Measurements from ENCODE around the gene TMEM19. TPM values are rescaled to one million over a fixed set of nuclear protein-coding genes. Genes with fewer than 3 reads are reported as not detected.

Gene TMEM19
- total RNA-seq, 1 donor from 2014 or later = 25.8 TPM

GRCh38 chr12:71726548-71726947, 40.7 kb downstream of the TMEM19 start:
- Histone ChIP-seq H3K4me1 (ENCODE audit: insufficient read depth, low read length) (peaks cover 5% of the 10 kb centered on the region), H3K79me2 (ENCODE audit: insufficient read depth, low read length) (no peaks in the 10 kb centered on the region), H3K36me3 (ENCODE audit: insufficient read depth, low read length) (no peaks in the 10 kb centered on the region), H3K4me2 (ENCODE audit: low read length) (no peak overlapping the region), H3K4me3 (ENCODE audit: insufficient read depth, low read depth, low read length) (no peak overlapping the region), H4K20me1 (ENCODE audit: insufficient read depth, low read length) (no peaks in the 10 kb centered on the region), H2AFZ (ENCODE audit: low read depth, low read length) (no peak overlapping the region), H3K27ac (ENCODE audit: low read depth, low read length) (no peak overlapping the region), H3K9me3 (ENCODE audit: insufficient read depth, low read depth, low read length) (no peaks in the 10 kb centered on the region), H3K9ac (ENCODE audit: low read length) (no peak overlapping the region), H3K27me3 (ENCODE audit: insufficient read depth, low read length) (no peaks in the 10 kb centered on the region)
- DNase-seq (ENCODE audit: low read depth) (no peak), FAIRE-seq (no peak)
- H3K36me3 Mint-ChIP-seq (ENCODE audit: low read depth, unreplicated experiment) = no peaks in the 10 kb centered on the region
- H3K9me3 Mint-ChIP-seq (ENCODE audit: unreplicated experiment) = no peaks in the 10 kb centered on the region
- peaks cover 10% of the 10 kb centered on the region for H3K4me1 Mint-ChIP-seq (ENCODE audit: low read depth, unreplicated experiment)
- no peaks in the 10 kb centered on the region for H3K27me3 Mint-ChIP-seq (ENCODE audit: low read depth, unreplicated experiment)
- no peak overlapping the region for H3K27ac Mint-ChIP-seq (ENCODE audit: unreplicated experiment)
- TF ChIP-seq CTCF (IDR thresholded peaks at IDR 0.05; ENCODE audit: insufficient read depth, low read depth, low read length) = no peak
- TF ChIP-seq EZH2 (IDR thresholded peaks at IDR 0.05; ENCODE audit: insufficient read depth, low read length) = no peak
- no peak overlapping the region for H3K4me3 Mint-ChIP-seq (ENCODE audit: unreplicated experiment)

- H3K9ac ChIP-seq (ENCODE audit: low read length) = no peak overlapping the region
- no peak overlapping the region for H3K4me2 ChIP-seq (ENCODE audit: low read length)
- Mint-ChIP-seq H3K4me1 (ENCODE audit: low read depth, unreplicated experiment) (peaks cover 11% of the 10 kb centered on the region), H3K4me3 (ENCODE audit: unreplicated experiment) (no peak overlapping the region), H3K27me3 (ENCODE audit: low read depth, unreplicated experiment) (no peaks in the 10 kb centered on the region), H3K36me3 (ENCODE audit: low read depth, unreplicated experiment) (no peaks in the 10 kb centered on the region), H3K27ac (ENCODE audit: unreplicated experiment) (no peak overlapping the region), H3K9me3 (ENCODE audit: unreplicated experiment) (no peaks in the 10 kb centered on the region)
- H3K27me3 ChIP-seq (ENCODE audit: insufficient read depth, low read length) = no peaks in the 10 kb centered on the region
- no peaks in the 10 kb centered on the region for H3K9me3 ChIP-seq (ENCODE audit: insufficient read depth, low read depth, low read length)
- FAIRE-seq = no peak
- no peak for TF ChIP-seq EZH2 (IDR thresholded peaks at IDR 0.05; ENCODE audit: insufficient read depth, low read length)
- TF ChIP-seq CTCF (IDR thresholded peaks at IDR 0.05; ENCODE audit: insufficient read depth, low read depth, low read length) = no peak
- no peak overlapping the region for H3K4me3 ChIP-seq (ENCODE audit: insufficient read depth, low read depth, low read length)
- H3K36me3 ChIP-seq (ENCODE audit: insufficient read depth, low read length) = no peaks in the 10 kb centered on the region
- no peak overlapping the region for H3K27ac ChIP-seq (ENCODE audit: low read depth, low read length)
- H3K79me2 ChIP-seq (ENCODE audit: insufficient read depth, low read length) = no peaks in the 10 kb centered on the region
- no peak overlapping the region for H2AFZ ChIP-seq (ENCODE audit: low read depth, low read length)
- peaks cover 12% of the 10 kb centered on the region for H3K4me1 ChIP-seq (ENCODE audit: insufficient read depth, low read length)
- H4K20me1 ChIP-seq (ENCODE audit: insufficient read depth, low read length) = no peaks in the 10 kb centered on the region
- DNase-seq (ENCODE audit: low read depth) = no peak
These were observed 42.1 kb downstream of the TMEM19 start for GRCh38 chr12:71727958-71728357.

- no peaks in the 10 kb centered on the region for H3K9me3 Mint-ChIP-seq (ENCODE audit: unreplicated experiment)
- no peaks in the 10 kb centered on the region for H3K27me3 ChIP-seq (ENCODE audit: insufficient read depth, low read length)
- no peaks in the 10 kb centered on the region for H4K20me1 ChIP-seq (ENCODE audit: insufficient read depth, low read length)
- no peaks in the 10 kb centered on the region for H3K36me3 ChIP-seq (ENCODE audit: insufficient read depth, low read length)
- peaks cover 12% of the 10 kb centered on the region for H3K4me1 ChIP-seq (ENCODE audit: insufficient read depth, low read length)
- no peak overlapping the region for H3K4me3 Mint-ChIP-seq (ENCODE audit: unreplicated experiment)
- no peaks in the 10 kb centered on the region for H3K27me3 Mint-ChIP-seq (ENCODE audit: low read depth, unreplicated experiment)
- H3K9ac ChIP-seq (ENCODE audit: low read length) = peak overlapping the region; percentile 60
- no peaks in the 10 kb centered on the region for H3K9me3 ChIP-seq (ENCODE audit: insufficient read depth, low read depth, low read length)
- no peak for TF ChIP-seq CTCF (IDR thresholded peaks at IDR 0.05; ENCODE audit: insufficient read depth, low read depth, low read length)
- no peak for TF ChIP-seq EZH2 (IDR thresholded peaks at IDR 0.05; ENCODE audit: insufficient read depth, low read length)
- H3K27ac Mint-ChIP-seq (ENCODE audit: unreplicated experiment) = peak overlapping the region; percentile 77
- DNase-seq (ENCODE audit: low read depth) = peak; percentile 51
- H3K4me2 ChIP-seq (ENCODE audit: low read length) = peak overlapping the region; percentile 61
- peak overlapping the region; percentile 24 for H3K4me3 ChIP-seq (ENCODE audit: insufficient read depth, low read depth, low read length)
- peaks cover 11% of the 10 kb centered on the region for H3K4me1 Mint-ChIP-seq (ENCODE audit: low read depth, unreplicated experiment)
- H2AFZ ChIP-seq (ENCODE audit: low read depth, low read length) = peak overlapping the region; percentile 57
- H3K79me2 ChIP-seq (ENCODE audit: insufficient read depth, low read length) = no peaks in the 10 kb centered on the region
- H3K36me3 Mint-ChIP-seq (ENCODE audit: low read depth, unreplicated experiment) = no peaks in the 10 kb centered on the region
- peak overlapping the region; percentile 86 for H3K27ac ChIP-seq (ENCODE audit: low read depth, low read length)
- no peak for FAIRE-seq
These were observed 45.1 kb downstream of the TMEM19 start for GRCh38 chr12:71730936-71731335.
